ENCODE data around the gene SUGCT.

The SUGCT gene

DNA sequence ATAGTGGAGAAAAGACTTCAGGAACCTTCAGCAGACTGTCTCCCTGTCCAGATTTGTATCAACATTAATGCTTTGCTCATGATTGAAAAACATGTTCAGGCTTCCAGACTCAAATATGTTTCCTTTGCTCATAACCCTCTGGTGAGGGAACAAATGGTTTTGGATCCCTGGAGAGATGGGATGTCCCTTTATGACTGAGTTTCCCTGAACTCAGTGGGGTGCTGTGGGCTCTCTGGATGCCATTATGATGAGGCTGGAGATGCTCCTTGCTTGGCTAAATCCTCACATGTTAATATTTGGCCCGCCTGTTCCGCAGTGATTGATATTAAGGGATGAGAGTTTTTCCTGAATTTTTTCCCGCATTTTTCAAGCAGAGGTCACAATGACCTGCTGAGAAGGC is 749.4 kb downstream of the SUGCT start:
- in situ Hi-C loops (cut with HindIII; ENCODE audit: low sequenced_read_pairs) = no loop called here

DNA sequence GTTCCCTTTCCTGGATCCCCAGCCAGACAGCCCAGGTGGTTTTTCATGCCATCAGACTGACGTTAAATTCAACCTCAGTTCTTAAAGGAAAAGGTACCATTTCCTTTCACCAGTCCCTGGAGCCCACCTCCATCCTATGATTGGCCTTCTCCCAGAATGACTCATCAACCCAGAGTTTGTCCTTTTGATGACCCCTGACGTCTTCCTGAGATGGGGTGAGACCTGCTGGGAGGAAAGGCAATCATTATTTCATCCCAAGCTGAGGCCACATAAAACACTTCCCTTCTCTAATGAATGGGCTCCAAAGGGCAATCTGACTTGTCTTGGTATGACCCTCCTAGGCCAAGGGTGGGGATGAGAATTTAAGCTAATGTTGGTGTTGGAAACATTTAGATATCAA is 750.7 kb downstream of the SUGCT start:
- in situ Hi-C loops (cut with HindIII; ENCODE audit: low sequenced_read_pairs) = no loop called here

DNA sequence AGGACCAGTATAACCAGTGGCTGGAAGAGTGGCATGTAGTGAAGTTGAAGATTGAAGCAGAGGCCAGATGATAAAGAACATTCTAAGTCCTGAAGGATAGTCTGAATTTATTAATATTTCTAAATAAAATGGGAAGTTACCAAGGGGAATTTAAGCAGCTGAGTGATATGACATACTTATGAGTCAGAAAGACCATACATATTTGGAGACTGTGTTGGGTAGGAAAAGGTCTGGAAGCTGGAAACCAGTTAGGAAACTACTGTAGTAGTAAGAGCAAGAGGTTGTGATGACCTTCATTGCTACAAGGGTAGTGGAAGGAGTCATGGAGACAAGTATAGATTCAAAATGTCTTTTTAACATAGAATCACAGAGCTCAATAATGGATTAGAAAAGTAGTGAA is 752.3 kb downstream of the SUGCT start:
- in situ Hi-C loops (cut with HindIII; ENCODE audit: low sequenced_read_pairs) = no loop called here

DNA sequence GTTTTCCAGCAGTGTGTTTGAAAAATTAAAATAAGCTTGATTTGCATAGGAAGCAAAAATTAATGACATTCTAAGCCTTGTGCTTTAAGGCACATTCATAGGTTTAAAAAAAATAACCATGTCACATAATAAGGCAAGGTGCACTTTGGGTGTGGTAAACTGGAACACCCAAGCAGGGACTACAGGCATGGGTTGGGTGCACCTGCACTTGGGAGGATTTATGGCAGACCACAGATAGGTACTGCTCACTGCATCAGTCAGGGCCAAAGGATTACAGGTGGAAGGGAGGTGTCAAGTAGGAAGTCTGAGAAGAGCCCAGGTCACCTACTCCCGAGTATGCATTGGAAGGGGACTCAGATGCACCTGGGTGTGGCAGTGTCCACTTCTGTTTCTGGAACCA is 753.7 kb downstream of the SUGCT start:
- in situ Hi-C loops (cut with HindIII; ENCODE audit: low sequenced_read_pairs) = no loop called here

DNA sequence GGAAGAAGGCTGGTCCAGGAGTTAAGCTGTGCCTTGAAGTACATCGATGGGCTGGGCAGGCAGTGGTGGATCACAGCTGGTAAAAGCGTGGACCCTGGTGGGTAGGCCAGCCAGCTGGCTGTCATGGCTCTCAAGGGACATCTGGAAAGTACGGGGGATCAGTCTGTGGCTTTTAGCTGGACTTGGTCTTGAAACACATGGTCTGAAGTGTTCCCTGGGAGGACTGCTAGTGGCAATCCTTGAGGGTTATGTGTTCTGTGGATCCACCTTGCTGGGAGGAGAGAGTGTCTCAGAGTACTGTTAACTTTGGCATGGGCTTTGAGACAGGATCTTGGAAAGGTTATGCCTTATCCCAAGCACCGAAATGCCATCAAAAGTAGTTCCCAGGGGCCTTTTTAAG is 754.3 kb downstream of the SUGCT start:
- in situ Hi-C loops (cut with HindIII; ENCODE audit: low sequenced_read_pairs) = no loop called here

DNA sequence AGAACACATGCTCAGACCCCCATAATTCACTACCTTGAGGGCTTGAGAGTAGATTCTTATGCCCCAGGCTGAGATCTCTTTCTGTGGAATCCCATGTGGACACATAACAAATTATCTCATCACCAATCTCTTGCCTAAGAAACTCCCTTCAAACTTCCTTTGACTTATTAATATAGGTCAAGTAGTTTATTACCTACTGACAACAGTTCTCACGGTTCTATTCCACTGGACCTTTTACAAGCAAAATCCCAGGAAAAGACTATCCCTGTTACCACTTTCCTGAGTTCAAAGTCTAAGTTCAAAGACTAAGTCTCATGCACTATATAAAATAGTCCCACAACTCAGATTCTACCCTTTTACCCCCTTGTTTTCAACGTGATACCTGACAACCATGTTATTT is 754.7 kb downstream of the SUGCT start:
- in situ Hi-C loops (cut with HindIII; ENCODE audit: low sequenced_read_pairs) = no loop called here

DNA sequence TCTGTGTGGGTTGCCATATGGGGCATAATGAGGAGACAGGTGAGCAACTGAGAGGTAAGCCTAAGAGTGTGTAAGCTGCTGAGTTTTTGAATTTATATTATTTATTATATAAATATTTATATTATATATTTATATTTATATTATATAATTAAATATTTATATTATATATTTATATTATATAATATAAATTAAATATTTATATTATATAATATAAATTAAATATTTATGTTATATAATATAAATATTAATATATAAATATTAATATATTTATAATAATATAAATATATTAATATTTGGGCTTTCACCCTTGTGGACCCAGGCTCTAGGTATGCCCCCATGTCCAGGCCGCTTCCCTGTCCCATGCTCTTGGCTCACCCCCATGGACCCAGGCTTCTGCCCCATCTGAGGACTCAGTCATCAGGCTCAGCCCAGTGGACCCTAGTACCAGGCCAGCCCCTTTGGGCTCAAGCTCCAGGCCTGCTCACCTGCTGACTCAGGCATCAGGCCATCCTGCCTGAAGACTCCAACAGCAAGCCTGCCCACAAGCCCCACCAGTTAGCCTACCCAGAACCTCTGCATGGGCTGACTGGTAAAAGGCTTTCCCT is 755.4 kb downstream of the SUGCT start:
- in situ Hi-C loops (cut with HindIII; ENCODE audit: low sequenced_read_pairs) = no loop called here

DNA sequence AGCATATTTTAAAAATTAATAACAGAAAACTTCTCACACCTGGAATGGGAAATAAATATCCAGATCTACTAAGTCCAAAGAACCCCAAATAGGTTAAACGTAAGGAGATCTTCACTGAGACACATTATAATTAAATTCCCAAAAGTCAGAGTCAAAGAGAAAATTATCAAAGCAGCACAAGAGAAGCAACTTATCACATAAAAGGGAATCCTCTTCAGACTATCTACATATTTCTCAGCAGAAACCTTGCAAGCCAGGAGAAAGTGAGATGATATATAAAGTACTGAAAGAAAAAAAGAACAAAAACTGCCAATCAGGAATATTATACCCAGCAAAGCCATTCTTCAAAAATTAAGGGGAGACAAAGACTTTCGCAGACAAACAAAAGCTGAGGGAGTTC is 756.4 kb downstream of the SUGCT start:
- in situ Hi-C loops (cut with HindIII; ENCODE audit: low sequenced_read_pairs) = no loop called here

DNA sequence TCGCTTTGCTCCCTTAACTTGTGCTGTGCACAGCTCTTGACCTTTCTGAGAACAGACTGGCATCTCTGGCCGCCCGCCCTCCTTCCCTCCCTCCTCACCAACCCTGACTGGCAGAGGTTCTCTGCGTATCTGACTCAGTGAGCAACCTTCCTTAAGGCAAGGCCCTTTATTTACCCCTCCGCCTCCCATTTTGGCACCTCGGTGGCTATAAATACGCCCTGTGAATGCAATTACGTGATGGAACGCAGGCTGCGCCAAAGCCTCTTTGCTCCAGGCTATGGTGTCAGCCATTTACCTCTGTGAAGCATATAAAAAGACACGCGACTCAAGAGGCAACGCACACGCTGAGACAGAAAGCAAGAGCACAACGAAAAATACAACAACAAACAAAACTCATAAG is 764.3 kb downstream of the SUGCT start:
- in situ Hi-C loops (cut with HindIII; ENCODE audit: low sequenced_read_pairs) = no loop called here

DNA sequence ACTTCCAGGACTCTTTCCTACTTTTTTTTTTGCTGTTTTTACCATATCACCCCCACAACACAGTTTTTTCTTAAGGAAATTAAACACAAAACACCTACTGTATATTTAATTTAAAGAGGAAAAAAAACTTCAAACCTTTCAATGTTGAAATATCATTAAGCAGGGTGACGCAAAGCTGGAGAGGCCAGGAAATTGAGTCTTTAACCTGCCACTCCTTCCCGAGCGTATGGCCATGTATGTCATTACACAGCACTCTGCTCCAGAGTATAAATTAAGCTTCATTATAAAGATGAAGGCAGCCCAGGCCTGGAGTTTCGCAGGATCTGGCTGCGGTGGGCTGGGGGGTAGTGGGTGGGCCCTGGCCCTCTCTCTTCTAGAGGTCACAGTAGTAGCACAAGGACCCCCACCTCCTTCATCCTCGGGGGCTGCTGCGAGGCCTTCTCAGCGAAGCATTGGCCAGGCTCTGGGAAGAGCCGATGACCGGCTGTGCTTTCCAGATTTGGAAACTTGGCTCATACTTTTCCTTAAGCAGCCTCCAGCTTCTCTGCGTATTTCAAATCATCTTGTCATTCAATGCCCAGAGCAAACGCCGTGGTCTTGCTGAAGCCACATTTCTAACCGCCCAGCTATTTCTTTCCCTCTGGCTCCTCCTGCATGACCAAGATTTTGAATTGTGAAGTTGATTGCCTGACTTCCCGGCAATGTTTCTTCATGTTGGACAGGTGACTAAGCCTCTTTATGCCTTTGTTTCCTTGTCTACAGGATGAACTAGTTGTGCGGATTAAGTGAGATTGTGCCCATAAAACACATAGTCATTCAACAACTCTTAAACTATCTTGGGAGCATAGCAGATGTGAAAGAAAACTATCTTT is 765.1 kb downstream of the SUGCT start:
- in situ Hi-C loops (cut with HindIII; ENCODE audit: low sequenced_read_pairs) = no loop called here

DNA sequence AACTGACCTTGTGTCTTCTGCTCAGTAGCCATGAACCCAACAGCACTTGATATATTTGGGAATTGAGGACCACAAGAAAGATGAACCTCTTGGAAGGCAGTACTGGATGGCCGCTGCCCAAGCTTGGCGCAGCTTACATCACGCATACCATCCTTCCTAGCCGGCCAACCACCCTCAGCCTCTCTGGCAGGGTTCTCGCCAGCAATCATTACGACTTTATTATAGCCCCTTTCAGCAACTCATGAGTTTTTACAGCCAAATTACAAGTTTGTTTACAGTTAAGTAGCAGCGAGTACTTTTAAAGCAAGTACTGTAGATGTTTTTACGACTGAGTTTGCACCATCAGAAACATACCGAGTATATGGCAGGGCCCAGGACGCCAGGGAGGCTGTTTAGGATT is 769.1 kb downstream of the SUGCT start:
- in situ Hi-C loops (cut with HindIII; ENCODE audit: low sequenced_read_pairs) = no loop called here

DNA sequence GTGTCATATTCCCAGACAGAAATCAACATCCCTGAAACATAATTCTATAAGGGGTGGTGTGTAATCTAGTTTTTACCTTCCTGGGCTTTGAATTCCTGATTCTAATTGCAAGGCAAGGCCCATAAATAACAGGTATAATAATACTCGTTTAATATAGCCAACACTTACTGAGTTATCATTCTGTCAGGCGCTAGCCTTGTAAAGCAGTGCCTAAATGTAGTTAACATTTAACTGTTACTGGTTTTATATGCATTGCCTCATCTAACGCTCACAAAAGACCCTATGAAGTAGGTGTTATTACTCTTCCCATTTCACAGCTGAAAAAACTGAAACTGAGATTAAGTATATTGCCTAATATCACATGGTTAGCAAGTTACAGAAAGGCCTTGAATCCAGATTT is 772.5 kb downstream of the SUGCT start:
- in situ Hi-C loops (cut with HindIII; ENCODE audit: low sequenced_read_pairs) = no loop called here

DNA sequence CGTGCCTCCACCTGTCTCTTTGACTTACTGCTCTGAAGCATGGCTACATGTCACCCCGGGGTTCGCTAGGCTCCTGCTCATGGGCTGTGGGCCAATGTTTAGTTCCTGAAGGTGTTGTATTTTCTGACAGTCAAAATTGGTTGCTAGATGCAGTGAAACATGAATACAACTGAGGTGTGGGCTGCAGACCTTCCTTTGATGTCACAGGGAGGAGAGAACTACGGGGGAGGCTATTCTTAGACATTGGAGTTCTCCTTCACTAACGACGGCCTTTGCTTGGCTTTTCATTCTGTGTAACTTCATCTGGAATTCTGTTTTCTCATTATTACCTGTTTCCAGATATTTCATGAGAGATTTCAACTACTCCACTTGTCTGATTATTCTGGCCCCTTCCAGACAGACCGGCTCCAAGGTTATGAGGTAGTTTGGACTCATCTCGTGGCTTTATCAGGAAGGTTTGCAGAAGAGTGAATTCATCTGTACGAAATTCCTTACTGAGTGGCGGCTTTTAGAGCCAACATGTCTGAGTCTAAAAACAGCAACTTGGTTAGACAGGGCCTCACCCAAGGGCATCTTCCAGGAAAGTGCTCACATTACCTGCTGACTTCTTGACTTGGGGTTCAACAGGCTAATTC is 774.7 kb downstream of the SUGCT start:
- in situ Hi-C loops (cut with HindIII; ENCODE audit: low sequenced_read_pairs) = no loop called here
